Measurements from ENCODE around the gene EMC6. TPM values are rescaled to one million over a fixed set of nuclear protein-coding genes. Genes with fewer than 3 reads are reported as not detected.

EMC6 gene
- total and polyA plus RNA-seq, 2 of the 13 experiments (the other 11 are each of a cell fraction or from before 2014, with no cell fraction given): 45.1 to 47.7 TPM

DNA sequence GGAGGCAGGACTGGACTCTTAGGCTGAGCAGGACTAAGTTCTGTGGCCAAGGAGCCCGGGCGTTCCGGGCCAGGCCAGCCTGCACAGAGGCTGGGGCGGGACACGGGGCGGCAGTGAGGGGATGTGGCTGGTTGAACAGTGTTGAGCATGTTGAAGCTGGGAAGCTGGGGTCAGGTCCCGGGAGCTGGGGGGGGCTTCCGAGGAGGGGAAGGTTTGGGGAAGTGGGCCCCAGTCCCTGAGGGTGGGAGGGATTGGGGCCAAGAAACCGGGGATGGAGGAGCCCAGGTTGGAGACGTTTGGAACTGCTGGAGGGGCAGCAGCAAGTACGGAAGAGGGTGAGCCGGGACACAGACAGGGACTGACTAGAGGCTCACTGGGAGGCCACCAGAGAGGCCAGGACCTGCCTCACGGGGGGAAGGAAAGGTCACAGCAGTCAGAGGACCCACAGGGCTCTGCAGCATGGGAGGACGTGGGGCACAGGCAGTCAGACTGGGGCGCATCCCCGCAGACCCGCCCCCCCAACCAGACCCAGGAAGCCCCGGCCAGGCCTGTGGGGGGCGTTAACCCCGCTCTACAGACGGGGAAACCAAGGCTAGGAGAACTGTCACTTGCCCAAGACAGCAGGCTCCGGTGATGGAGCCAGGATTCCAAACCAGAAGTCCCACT, 9.7 kb upstream of the EMC6 start:
- Histone ChIP-seq H3K27me3 (ENCODE audit: control insufficient read depth in 1 of 2, insufficient read depth in 2 of 2, low read length in 2 of 2) (no peaks in the 10 kb centered on the region), H4K20me1 (ENCODE audit: insufficient read depth, low read length) (no peaks in the 10 kb centered on the region), H3K4me2 (ENCODE audit: low read depth, low read length) (no peak overlapping the region), H2AFZ (ENCODE audit: low read length) (no peak overlapping the region), H3K79me2 (ENCODE audit: insufficient read depth, low read length) (no peaks in the 10 kb centered on the region), H3K9ac (ENCODE audit: insufficient read depth, low read depth, low read length) (no peak overlapping the region), H3K4me3 (replicated peaks in 1 of 3; ENCODE audit: insufficient read depth in 1 of 3, low read depth in 2 of 3, low read length in 3 of 3) (no peak overlapping the region), H3K4me1 (ENCODE audit: insufficient read depth, low read length) (peaks cover 24% of the 10 kb centered on the region), H3K9me3 (ENCODE audit: low read length) (no peaks in the 10 kb centered on the region), H3K27ac (ENCODE audit: extremely low read length, insufficient read depth, low read length) (no peak overlapping the region), H3K36me3 (replicated peaks in 1 of 2; ENCODE audit: control insufficient read depth in 1 of 2, insufficient read depth in 2 of 2, low read length in 2 of 2) (peaks cover 0 to 1% of the 10 kb centered on the region in 2 experiments; a peak in 3 of 5 replicates)
- DNase-seq (ENCODE audit: low spot score): no peak
- 87% methylated on average over 15 of the region's 22 CpGs for WGBS (ENCODE audit: low lambda C conversion rate)
- TF ChIP-seq POLR2A (IDR thresholded peaks at IDR 0.05; ENCODE audit: insufficient read depth in 1 of 2, low read depth in 2 of 2, low read length in 2 of 2) (0 out of 4 replicates have a peak, but pooled peaks of 1 of the 2 experiments have one; percentile 6), NR2C2 (CRISPR knock-in tag; IDR thresholded peaks at IDR 0.05; ENCODE audit: borderline replicate concordance) (no peak), FOXA3 (CRISPR knock-in tag; IDR thresholded peaks at IDR 0.05) (no peak)
- intact Hi-C loops (cut with micrococcal nuclease; ENCODE audit: unreplicated experiment): no loop called here
- in situ Hi-C loops (cut with HindIII; ENCODE audit: extremely low pct_ligation_motif_present, low pct_unique_long_range_greater_than_20kb): no loop called here
- no peak for FAIRE-seq
- POLR2A ChIA-PET: interaction anchor here (2.1 to 3.4 kb wide), 2 partner anchors 9 to 23 kb away, joined by 6 to 13 read pairs; partner anchors contain the start of genes CTNS and SHPK
- CTCF ChIA-PET (ENCODE audit: low intra/inter-chr PET ratio, low total read pairs): no interaction called here
- no TSS peak for BruUV-seq (replicated peaks)
- no peak; the same call in 1 of the 3 replicates for ATAC-seq

DNA sequence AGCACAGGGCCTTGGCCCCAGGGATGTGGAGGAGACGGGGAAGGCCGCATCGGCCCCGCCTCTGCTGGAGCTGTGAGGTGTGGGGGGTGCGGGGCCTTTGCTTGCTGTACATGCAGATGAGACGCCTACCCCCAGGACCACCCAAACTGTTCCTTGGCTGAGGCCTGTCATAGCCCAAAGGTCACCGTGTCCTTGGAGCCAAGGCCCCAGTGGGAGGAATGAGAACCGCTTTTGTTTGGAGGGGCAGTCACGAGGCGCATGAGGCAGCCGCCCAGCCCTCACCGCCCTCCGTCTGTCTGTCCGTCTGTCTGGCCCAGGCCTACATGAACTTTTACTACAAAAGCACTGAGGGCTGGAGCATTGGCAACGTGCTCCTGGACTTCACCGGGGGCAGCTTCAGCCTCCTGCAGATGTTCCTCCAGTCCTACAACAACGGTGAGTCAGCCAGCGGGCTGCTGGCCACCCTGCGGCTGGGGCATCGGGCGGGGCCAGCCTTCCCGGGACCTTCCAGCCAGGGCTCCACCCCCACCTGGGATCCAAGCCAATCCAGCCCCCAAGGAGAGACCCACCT, 9.0 kb upstream of the EMC6 start:
- ChIA-PET CTCF (ENCODE audit: low intra/inter-chr PET ratio, low total read pairs) (no interaction called here), POLR2A (interaction anchor here (3.4 kb wide), 1 partner anchor 8 kb away, joined by 13 read pairs; no protein-coding TSS in a partner anchor)
- TF ChIP-seq, protein P1, sequence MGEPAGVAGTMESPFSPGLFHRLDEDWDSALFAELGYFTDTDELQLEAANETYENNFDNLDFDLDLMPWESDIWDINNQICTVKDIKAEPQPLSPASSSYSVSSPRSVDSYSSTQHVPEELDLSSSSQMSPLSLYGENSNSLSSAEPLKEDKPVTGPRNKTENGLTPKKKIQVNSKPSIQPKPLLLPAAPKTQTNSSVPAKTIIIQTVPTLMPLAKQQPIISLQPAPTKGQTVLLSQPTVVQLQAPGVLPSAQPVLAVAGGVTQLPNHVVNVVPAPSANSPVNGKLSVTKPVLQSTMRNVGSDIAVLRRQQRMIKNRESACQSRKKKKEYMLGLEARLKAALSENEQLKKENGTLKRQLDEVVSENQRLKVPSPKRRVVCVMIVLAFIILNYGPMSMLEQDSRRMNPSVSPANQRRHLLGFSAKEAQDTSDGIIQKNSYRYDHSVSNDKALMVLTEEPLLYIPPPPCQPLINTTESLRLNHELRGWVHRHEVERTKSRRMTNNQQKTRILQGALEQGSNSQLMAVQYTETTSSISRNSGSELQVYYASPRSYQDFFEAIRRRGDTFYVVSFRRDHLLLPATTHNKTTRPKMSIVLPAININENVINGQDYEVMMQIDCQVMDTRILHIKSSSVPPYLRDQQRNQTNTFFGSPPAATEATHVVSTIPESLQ (CRISPR knock-in tag; conservative IDR thresholded peaks at IDR 0.05): no peak
- 0 out of 2 replicates have a peak, but pooled peaks have one; percentile 25 for TF ChIP-seq ZBTB38 (CRISPR knock-in tag; IDR thresholded peaks at IDR 0.05)
- TF ChIP-seq, protein P2, sequence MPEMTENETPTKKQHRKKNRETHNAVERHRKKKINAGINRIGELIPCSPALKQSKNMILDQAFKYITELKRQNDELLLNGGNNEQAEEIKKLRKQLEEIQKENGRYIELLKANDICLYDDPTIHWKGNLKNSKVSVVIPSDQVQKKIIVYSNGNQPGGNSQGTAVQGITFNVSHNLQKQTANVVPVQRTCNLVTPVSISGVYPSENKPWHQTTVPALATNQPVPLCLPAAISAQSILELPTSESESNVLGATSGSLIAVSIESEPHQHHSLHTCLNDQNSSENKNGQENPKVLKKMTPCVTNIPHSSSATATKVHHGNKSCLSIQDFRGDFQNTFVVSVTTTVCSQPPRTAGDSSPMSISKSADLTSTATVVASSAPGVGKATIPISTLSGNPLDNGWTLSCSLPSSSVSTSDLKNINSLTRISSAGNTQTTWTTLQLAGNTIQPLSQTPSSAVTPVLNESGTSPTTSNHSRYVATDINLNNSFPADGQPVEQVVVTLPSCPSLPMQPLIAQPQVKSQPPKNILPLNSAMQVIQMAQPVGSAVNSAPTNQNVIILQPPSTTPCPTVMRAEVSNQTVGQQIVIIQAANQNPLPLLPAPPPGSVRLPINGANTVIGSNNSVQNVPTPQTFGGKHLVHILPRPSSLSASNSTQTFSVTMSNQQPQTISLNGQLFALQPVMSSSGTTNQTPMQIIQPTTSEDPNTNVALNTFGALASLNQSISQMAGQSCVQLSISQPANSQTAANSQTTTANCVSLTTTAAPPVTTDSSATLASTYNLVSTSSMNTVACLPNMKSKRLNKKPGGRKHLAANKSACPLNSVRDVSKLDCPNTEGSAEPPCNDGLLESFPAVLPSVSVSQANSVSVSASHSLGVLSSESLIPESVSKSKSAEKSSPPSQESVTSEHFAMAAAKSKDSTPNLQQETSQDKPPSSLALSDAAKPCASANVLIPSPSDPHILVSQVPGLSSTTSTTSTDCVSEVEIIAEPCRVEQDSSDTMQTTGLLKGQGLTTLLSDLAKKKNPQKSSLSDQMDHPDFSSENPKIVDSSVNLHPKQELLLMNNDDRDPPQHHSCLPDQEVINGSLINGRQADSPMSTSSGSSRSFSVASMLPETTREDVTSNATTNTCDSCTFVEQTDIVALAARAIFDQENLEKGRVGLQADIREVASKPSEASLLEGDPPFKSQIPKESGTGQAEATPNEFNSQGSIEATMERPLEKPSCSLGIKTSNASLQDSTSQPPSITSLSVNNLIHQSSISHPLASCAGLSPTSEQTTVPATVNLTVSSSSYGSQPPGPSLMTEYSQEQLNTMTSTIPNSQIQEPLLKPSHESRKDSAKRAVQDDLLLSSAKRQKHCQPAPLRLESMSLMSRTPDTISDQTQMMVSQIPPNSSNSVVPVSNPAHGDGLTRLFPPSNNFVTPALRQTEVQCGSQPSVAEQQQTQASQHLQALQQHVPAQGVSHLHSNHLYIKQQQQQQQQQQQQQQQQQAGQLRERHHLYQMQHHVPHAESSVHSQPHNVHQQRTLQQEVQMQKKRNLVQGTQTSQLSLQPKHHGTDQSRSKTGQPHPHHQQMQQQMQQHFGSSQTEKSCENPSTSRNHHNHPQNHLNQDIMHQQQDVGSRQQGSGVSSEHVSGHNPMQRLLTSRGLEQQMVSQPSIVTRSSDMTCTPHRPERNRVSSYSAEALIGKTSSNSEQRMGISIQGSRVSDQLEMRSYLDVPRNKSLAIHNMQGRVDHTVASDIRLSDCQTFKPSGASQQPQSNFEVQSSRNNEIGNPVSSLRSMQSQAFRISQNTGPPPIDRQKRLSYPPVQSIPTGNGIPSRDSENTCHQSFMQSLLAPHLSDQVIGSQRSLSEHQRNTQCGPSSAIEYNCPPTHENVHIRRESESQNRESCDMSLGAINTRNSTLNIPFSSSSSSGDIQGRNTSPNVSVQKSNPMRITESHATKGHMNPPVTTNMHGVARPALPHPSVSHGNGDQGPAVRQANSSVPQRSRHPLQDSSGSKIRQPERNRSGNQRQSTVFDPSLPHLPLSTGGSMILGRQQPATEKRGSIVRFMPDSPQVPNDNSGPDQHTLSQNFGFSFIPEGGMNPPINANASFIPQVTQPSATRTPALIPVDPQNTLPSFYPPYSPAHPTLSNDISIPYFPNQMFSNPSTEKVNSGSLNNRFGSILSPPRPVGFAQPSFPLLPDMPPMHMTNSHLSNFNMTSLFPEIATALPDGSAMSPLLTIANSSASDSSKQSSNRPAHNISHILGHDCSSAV (CRISPR knock-in tag; IDR thresholded peaks at IDR 0.05; ENCODE audit: borderline replicate concordance): no peak
- Histone ChIP-seq H4K20me1 (ENCODE audit: insufficient read depth, low read length) (no peaks in the 10 kb centered on the region), H3K9me3 (ENCODE audit: low read length) (no peaks in the 10 kb centered on the region), H3K27me3 (ENCODE audit: control insufficient read depth in 1 of 2, insufficient read depth in 2 of 2, low read length in 2 of 2) (no peaks in the 10 kb centered on the region), H3K79me2 (ENCODE audit: insufficient read depth, low read length) (no peaks in the 10 kb centered on the region), H3K4me3 (replicated peaks in 1 of 3; ENCODE audit: insufficient read depth in 1 of 3, low read depth in 2 of 3, low read length in 3 of 3) (no peak overlapping the region), H3K36me3 (replicated peaks in 1 of 2; ENCODE audit: control insufficient read depth in 1 of 2, insufficient read depth in 2 of 2, low read length in 2 of 2) (peaks cover 2 to 5% of the 10 kb centered on the region in 2 experiments; a peak in 3 of 5 replicates), H3K9ac (ENCODE audit: insufficient read depth, low read depth, low read length) (no peak overlapping the region), H3K4me1 (ENCODE audit: insufficient read depth, low read length) (peaks cover 24% of the 10 kb centered on the region), H2AFZ (ENCODE audit: low read length) (no peak overlapping the region), H3K4me2 (ENCODE audit: low read depth, low read length) (no peak overlapping the region), H3K27ac (ENCODE audit: extremely low read length, insufficient read depth, low read length) (no peak overlapping the region)
- ATAC-seq (no peak; the same call in 1 of the 3 replicates), DNase-seq (ENCODE audit: low spot score) (no peak), FAIRE-seq (no peak)
- WGBS (ENCODE audit: low lambda C conversion rate): 75% methylated on average over 7 of the region's 22 CpGs
- intact Hi-C loops (cut with micrococcal nuclease; ENCODE audit: unreplicated experiment) (no loop called here), in situ Hi-C loops (cut with HindIII; ENCODE audit: extremely low pct_ligation_motif_present, low pct_unique_long_range_greater_than_20kb) (loop anchor here (10.0 kb wide), 1 partner anchor 615 kb away; no protein-coding TSS in a partner anchor)
- BruUV-seq (replicated peaks): no TSS peak

Data from HepG2 (cell line).